GM12878 (cell line): Measurements from ENCODE around the gene ORAI1. TPM values are rescaled to one million over a fixed set of nuclear protein-coding genes. Genes with fewer than 3 reads are reported as not detected.
A peak's percentile ranks its signal among the peaks of the same experiment; 100 is the strongest.

Experiments used
- ATAC-seq: fragments of 200-7000 bp; cut with Tn5 transposase; 3 replicates; pipeline ENCODE4 v1.9.1; 2020; ENCODE audit warnings: mild to moderate bottlenecking, moderate library complexity
- BruUV-seq: library from RNA; stranded (reverse); fragments of 400-500 nt; replicated peaks from 2 replicates; lab custom pipeline; 2021; lab: Mats Ljungman, UMichigan
- CTCF ChIA-PET: fragments of 300-600 bp; sonication (Branson Sonifier 250); formaldehyde crosslinking; extraction: SDS; loops from one replicate; lab custom pipeline; 2021; ENCODE audit warnings: inconsistent platforms; lab: Yijun Ruan, JAX
- POLR2A ChIA-PET: fragments of 350-600 bp; formaldehyde crosslinking; extraction: SDS; loops from one replicate; lab custom pipeline; 2021; ENCODE audit warnings: inconsistent platforms; lab: Charles Lee
- RAD21 ChIA-PET: fragments of 300-600 bp; sonication (Branson Sonifier 250); formaldehyde crosslinking; loops from one replicate; lab custom pipeline; 2023; ENCODE audit warnings: antibody characterized with exemption; ENCODE audit not compliant: unreplicated experiment; lab: Charles Lee
- SMC1A ChIA-PET: fragments of 300-600 bp; sonication (Branson Sonifier 250); formaldehyde crosslinking; loops from one replicate; lab custom pipeline; 2023; ENCODE audit not compliant: unreplicated experiment, uncharacterized antibody; lab: Charles Lee
- DNase-seq: peaks from one replicate; pipeline ENCODE4 v3.0.0-alpha.2; 2011; ENCODE audit warnings: low read depth, low spot score
- FAIRE-seq: peaks from 3 replicates; lab custom pipeline; 2011; peaks lifted over from hg19 to GRCh38; lab: Jason Lieb, UNC
- H2AFZ ChIP-seq: 2 replicates; pipeline ENCODE4 v1.6.0; 2011; ENCODE audit warnings: low read depth, low read length, control low read depth; ENCODE audit not compliant: control insufficient read depth
- H3K27ac ChIP-seq: 2 replicates; pipeline ENCODE4 v1.5.1; 2011; ENCODE audit warnings: control low read depth; ENCODE audit not compliant: control insufficient read depth, insufficient read depth
- H3K27me3 ChIP-seq, 2 experiments: replicated peaks in 1 of 2; 2 replicates each; pipeline versions ENCODE4 v1.6.0 to v1.6.1; 2011; ENCODE audit warnings: low read length in 1 of 2; ENCODE audit not compliant: control insufficient read depth in 2 of 2, insufficient read depth in 2 of 2
- H3K36me3 ChIP-seq, 2 experiments: 2 replicates each; pipeline ENCODE4 v1.5.1; 2011; ENCODE audit warnings: low read length in 1 of 2; ENCODE audit not compliant: control insufficient read depth in 2 of 2, insufficient read depth in 2 of 2
- H3K4me1 ChIP-seq: 2 replicates; pipeline ENCODE4 v1.6.1; 2011; ENCODE audit warnings: mild to moderate bottlenecking, low read length, moderate library complexity, mixed read lengths; ENCODE audit not compliant: control insufficient read depth, insufficient read depth
- H3K4me2 ChIP-seq: 2 replicates; pipeline ENCODE4 v1.6.0; 2011; ENCODE audit warnings: control low read depth; ENCODE audit not compliant: control insufficient read depth, insufficient read depth
- H3K4me3 ChIP-seq: fragments of 200-600 bp; sonication (generic); 2 replicates; pipeline ENCODE4 v1.5.1; 2016
- H3K79me2 ChIP-seq: 2 replicates; pipeline ENCODE4 v1.6.0; 2011; ENCODE audit warnings: low read length; ENCODE audit not compliant: control insufficient read depth, insufficient read depth
- H3K9ac ChIP-seq: 2 replicates; pipeline ENCODE4 v1.8.0; 2011; ENCODE audit warnings: low read length, control low read depth, mixed read lengths; ENCODE audit not compliant: control insufficient read depth, insufficient read depth
- H3K9me3 ChIP-seq: replicated peaks from 3 replicates; pipeline ENCODE4 v1.5.1; 2011; ENCODE audit warnings: mild to moderate bottlenecking, low read length; ENCODE audit not compliant: control insufficient read depth, insufficient read depth
- H4K20me1 ChIP-seq: 2 replicates; pipeline ENCODE4 v1.6.0; 2011; ENCODE audit not compliant: control insufficient read depth, insufficient read depth
- BMI1 ChIP-seq: fragments of 450-650 bp; IDR thresholded peaks from 2 replicates; pipeline ENCODE4 v1.6.1; 2016; ENCODE audit warnings: mild to moderate bottlenecking, moderate library complexity, borderline replicate concordance
- EP300 ChIP-seq, 2 experiments: fragments of 150-350 bp in 1 of 2; IDR thresholded peaks; 2 replicates each; pipeline ENCODE4 v1.6.1; 2011 to 2012; ENCODE audit warnings: low read depth in 2 of 2, low read length in 2 of 2, borderline replicate concordance in 1 of 2, improper control_type of control experiment in 1 of 2, inconsistent platforms in 1 of 2; ENCODE audit not compliant: control insufficient read depth in 1 of 2
- POLR2A ChIP-seq: IDR thresholded peaks from 2 replicates; pipeline ENCODE4 v1.6.1; 2011; ENCODE audit warnings: low read depth, mild to moderate bottlenecking, low read length
- RBBP5 ChIP-seq: fragments of 200-600 bp; sonication (generic); conservative IDR thresholded peaks from 2 replicates; pipeline ENCODE4 v1.6.1; 2016
- SKIL ChIP-seq: fragments of 450-650 bp; IDR thresholded peaks from 2 replicates; pipeline ENCODE4 v1.6.1; 2017; ENCODE audit warnings: mild to moderate bottlenecking, low read depth, inconsistent platforms; ENCODE audit not compliant: poor library complexity, severe bottlenecking
- WGBS: methylation state at CpG from one replicate; pipeline ENCODE4 v1.1.6; 2016; ENCODE audit warnings: low lambda C conversion rate; ENCODE audit not compliant: insufficient replicate concordance, insufficient coverage; ENCODE audit errors: missing lambda C conversion rate; 5-methylcytosine and 5-hydroxymethylcytosine counted together
- in situ Hi-C: fragments of 300-500 bp; cut with MboI; formaldehyde crosslinking; loops from 9 replicates; pipeline ENCODE4 v1.14.3; 2018; ENCODE audit warnings: mixed read lengths
- intact Hi-C: fragments of 100-400 bp; cut with micrococcal nuclease; formaldehyde crosslinking; loops from one replicate; pipeline ENCODE4 v1.14.2; 2022; ENCODE audit not compliant: unreplicated experiment
- polyA plus RNA-seq, 11 experiments: library from polyadenylated mRNA; depleted of rRNA in 4 of 11; unstranded in 6 of 11; stranded (reverse) in 5 of 11; fragments of >200 nt; fragmentation: Nextera tagmentation in 4 of 11; fragmentation: Illumina TruSeq in 1 of 11; extraction: Ambion mirVana in 4 of 11; extraction: Trizol in 1 of 11; gene quantifications; 1 replicate in 1 of 11; 2 replicates in 10 of 11; pipeline versions ENCODE4 v1.2.1 to v1.2.3, GENCODE V29; 2011 to 2016; ENCODE audit warnings: inconsistent platforms in 2 of 11, missing spikeins in 2 of 11, low read depth in 1 of 11
- total RNA-seq, 4 experiments: library from RNA; depleted of rRNA in 3 of 4; stranded (reverse); fragments of >200 nt in 3 of 4; fragmentation: Illumina TruSeq in 1 of 4; extraction: Trizol in 1 of 4; gene quantifications; 2 replicates each; pipeline versions ENCODE4 v1.2.1 to v1.2.3, GENCODE V29; 2013 to 2021

ORAI1 gene
- total and polyA plus RNA-seq, 10 of the 15 experiments (the other 5 are each of a cell fraction or from before 2014, with no cell fraction given): 5.5 to 33.1 (median 11.8) TPM

- ChIA-PET POLR2A (interaction anchor here (0.5 to 1.0 kb wide), 3 partner anchors 12 to 209 kb away, joined by 4 to 5 read pairs (median 4); no protein-coding TSS in a partner anchor), SMC1A (interaction anchor here (0.6 to 1.2 kb wide), 2 partner anchors 34 to 171 kb away, joined by 3 to 4 read pairs; no protein-coding TSS in a partner anchor), CTCF (interaction anchor here (1.2 to 4.4 kb wide), 3 partner anchors 11 to 24 kb away, joined by 3 to 17 read pairs (median 3); no protein-coding TSS in a partner anchor), RAD21 (interaction anchor here (0.7 to 1.4 kb wide), 3 partner anchors 8 to 58 kb away, joined by 3 read pairs; partner anchors contain the start of gene ORAI1)
- H3K36me3 ChIP-seq: peaks cover 0 to 5% of the 10 kb centered on the region in 2 experiments; a peak in 1 of 4 replicates
- ATAC-seq (no peak), DNase-seq (no peak), FAIRE-seq (no peak)
- no peak for TF ChIP-seq EP300 (IDR thresholded peaks at IDR 0.05; ENCODE audit: borderline replicate concordance in 1 of 2, control insufficient read depth in 1 of 2, low read depth in 2 of 2, low read length in 2 of 2)
- 0 out of 2 replicates have a peak, but pooled peaks have one; percentile 28 for TF ChIP-seq POLR2A
- no peak for TF ChIP-seq SKIL
- no peak for TF ChIP-seq RBBP5
- no peak for TF ChIP-seq BMI1
- BruUV-seq: no TSS peak
- no peaks in the 10 kb centered on the region for H3K9me3 ChIP-seq
- peak overlapping the region; percentile 48; the same call in 1 of the 2 replicates for H3K4me2 ChIP-seq
- in situ Hi-C loops (no loop called here), intact Hi-C loops (no loop called here)
- peaks cover 65% of the 10 kb centered on the region for H3K79me2 ChIP-seq
- no peaks in the 10 kb centered on the region for H4K20me1 ChIP-seq
- H3K4me3 ChIP-seq: no peak overlapping the region
- 93% methylated on average over 13 of the region's 13 CpGs for WGBS
- peaks cover 34% of the 10 kb centered on the region for H3K4me1 ChIP-seq
- H3K27ac ChIP-seq: no peak overlapping the region; the same call in 1 of the 2 replicates
- H2AFZ ChIP-seq: no peak overlapping the region
- H3K9ac ChIP-seq: no peak overlapping the region
- H3K27me3 ChIP-seq: no peaks in the 10 kb centered on the region
These were observed 8.5 kb downstream of the ORAI1 start for GRCh38 chr12:121634836-121635235.
